Testis (tissue), 2 donors: ENCODE data around the gene THRB.

Experiments
- POLR2A ChIP-seq: fragments of 450-650 bp; IDR thresholded peaks from one replicate; pipeline ENCODE4 v1.6.1; 2017; ENCODE audit warnings: antibody characterized with exemption, mild to moderate bottlenecking, moderate library complexity
- TF ChIP-seq, protein P1 (sequence below), 3 experiments: fragments of 450-650 bp in 2 of 3; fragments of 200-600 bp in 1 of 3; sonication (generic) in 1 of 3; IDR thresholded peaks; one replicate each; pipeline ENCODE4 v1.5.1; 2016 to 2019; ENCODE audit warnings: antibody characterized with exemption in 3 of 3, mild to moderate bottlenecking in 2 of 3, moderate library complexity in 1 of 3

DNA sequence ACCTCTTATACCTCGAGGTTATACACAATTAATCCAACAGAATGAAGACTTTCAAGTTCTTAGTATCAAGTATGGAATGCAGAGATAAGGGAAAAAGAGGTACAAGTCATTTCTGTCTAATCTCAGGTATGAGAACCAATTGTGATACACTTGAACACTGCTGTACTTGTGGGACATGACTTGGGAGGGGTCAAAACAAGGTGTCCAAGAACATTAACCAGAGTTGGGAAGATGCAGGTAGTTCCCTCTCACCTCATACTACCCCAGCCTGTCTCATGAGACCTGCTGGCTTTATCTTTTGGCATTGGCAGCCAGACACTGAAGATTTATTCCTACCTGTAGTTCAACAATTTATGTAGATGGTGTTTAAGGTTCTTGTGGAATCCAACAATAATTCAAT, 339.9 kb downstream of the THRB start:
- TF ChIP-seq, protein P1, sequence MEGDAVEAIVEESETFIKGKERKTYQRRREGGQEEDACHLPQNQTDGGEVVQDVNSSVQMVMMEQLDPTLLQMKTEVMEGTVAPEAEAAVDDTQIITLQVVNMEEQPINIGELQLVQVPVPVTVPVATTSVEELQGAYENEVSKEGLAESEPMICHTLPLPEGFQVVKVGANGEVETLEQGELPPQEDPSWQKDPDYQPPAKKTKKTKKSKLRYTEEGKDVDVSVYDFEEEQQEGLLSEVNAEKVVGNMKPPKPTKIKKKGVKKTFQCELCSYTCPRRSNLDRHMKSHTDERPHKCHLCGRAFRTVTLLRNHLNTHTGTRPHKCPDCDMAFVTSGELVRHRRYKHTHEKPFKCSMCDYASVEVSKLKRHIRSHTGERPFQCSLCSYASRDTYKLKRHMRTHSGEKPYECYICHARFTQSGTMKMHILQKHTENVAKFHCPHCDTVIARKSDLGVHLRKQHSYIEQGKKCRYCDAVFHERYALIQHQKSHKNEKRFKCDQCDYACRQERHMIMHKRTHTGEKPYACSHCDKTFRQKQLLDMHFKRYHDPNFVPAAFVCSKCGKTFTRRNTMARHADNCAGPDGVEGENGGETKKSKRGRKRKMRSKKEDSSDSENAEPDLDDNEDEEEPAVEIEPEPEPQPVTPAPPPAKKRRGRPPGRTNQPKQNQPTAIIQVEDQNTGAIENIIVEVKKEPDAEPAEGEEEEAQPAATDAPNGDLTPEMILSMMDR (IDR thresholded peaks at IDR 0.05) = no peak
- TF ChIP-seq POLR2A = no peak
